ENCODE results near the gene PRG3.
"Not testable (repeated sequence)": the region's sequence is repeated elsewhere in the genome, so short reads cannot be mapped to it uniquely, and the experiment has no call there.

GRCh38 chr11:57361420-57361819, 19.5 kb downstream of the PRG3 start:
- TF ChIP-seq CTCF (conservative IDR thresholded peaks at IDR 0.05; ENCODE audit: low read depth, low read length); POLR2A (IDR thresholded peaks at IDR 0.05; ENCODE audit: low read depth, low read length); MXI1 (IDR thresholded peaks at IDR 0.05; ENCODE audit: borderline replicate concordance, low read depth, low read length); RAD21 (IDR thresholded peaks at IDR 0.05; ENCODE audit: low read length); SMC3 (IDR thresholded peaks at IDR 0.05; ENCODE audit: low read depth, low read length); USF2 (IDR thresholded peaks at IDR 0.05; ENCODE audit: low read depth, low read length); MAZ (IDR thresholded peaks at IDR 0.05; ENCODE audit: borderline replicate concordance, low read depth, low read length): not testable (repeated sequence)

All from IMR-90 (cell line).